Fibroblast of skin of right biceps (primary cell): ENCODE data around the gene PRLR.
"Not testable (repeated sequence)": the region's sequence is repeated elsewhere in the genome, so short reads cannot be mapped to it uniquely, and the experiment has no call there.

Experiments
- DNase-seq: peaks from one replicate; pipeline ENCODE4 v3.0.0-alpha.2; 2013

PRLR gene

GRCh38 chr5:35194635-35195471 is 35.4 kb downstream of the PRLR start:
- no peak for DNase-seq

GRCh38 chr5:35192506-35192905 is 37.8 kb downstream of the PRLR start:
- DNase-seq: no peak

- not testable (repeated sequence) for DNase-seq
These were observed 40.5 kb downstream of the PRLR start for GRCh38 chr5:35189801-35190200.

GRCh38 chr5:35188031-35188457 is 42.2 kb downstream of the PRLR start:
- DNase-seq: no peak

GRCh38 chr5:35187621-35188020 is 42.7 kb downstream of the PRLR start:
- not testable (repeated sequence) for DNase-seq

GRCh38 chr5:35186749-35187148 is 43.5 kb downstream of the PRLR start:
- DNase-seq: no peak

GRCh38 chr5:35185518-35185917 is 44.8 kb downstream of the PRLR start:
- no peak for DNase-seq

GRCh38 chr5:35183556-35183955 is 46.7 kb downstream of the PRLR start:
- no peak for DNase-seq

GRCh38 chr5:35182910-35183535 is 47.3 kb downstream of the PRLR start:
- DNase-seq: peak; percentile 66

GRCh38 chr5:35182486-35182885 is 47.8 kb downstream of the PRLR start:
- no peak for DNase-seq

GRCh38 chr5:35180046-35180445 is 50.2 kb downstream of the PRLR start:
- DNase-seq: no peak

GRCh38 chr5:35177783-35178182 is 52.5 kb downstream of the PRLR start:
- DNase-seq: no peak

- DNase-seq: no peak
These were observed 57.8 kb downstream of the PRLR start for GRCh38 chr5:35172533-35172932.

GRCh38 chr5:35171991-35172390 is 58.3 kb downstream of the PRLR start:
- DNase-seq: no peak

- DNase-seq: no peak
These were observed 59.2 kb downstream of the PRLR start for GRCh38 chr5:35171078-35171477.

GRCh38 chr5:35166043-35166442 is 64.2 kb downstream of the PRLR start:
- no peak for DNase-seq

GRCh38 chr5:35164860-35165542 is 65.3 kb downstream of the PRLR start:
- DNase-seq: no peak

GRCh38 chr5:35163710-35164033 is 66.6 kb downstream of the PRLR start:
- DNase-seq: no peak

GRCh38 chr5:35162848-35163709 is 67.2 kb downstream of the PRLR start:
- no peak for DNase-seq

- DNase-seq: peak; percentile 8
These were observed 68.5 kb downstream of the PRLR start for GRCh38 chr5:35161652-35162273.

GRCh38 chr5:35160486-35161116 is 69.7 kb downstream of the PRLR start:
- DNase-seq: no peak

GRCh38 chr5:35159370-35159742 is 70.9 kb downstream of the PRLR start:
- DNase-seq: no peak
